ENCODE data around the gene VCP. TPM values are rescaled to one million over a fixed set of nuclear protein-coding genes. Genes with fewer than 3 reads are reported as not detected.

VCP gene
- total RNA-seq, 1 donor from 2014 or later = 250 TPM

DNA sequence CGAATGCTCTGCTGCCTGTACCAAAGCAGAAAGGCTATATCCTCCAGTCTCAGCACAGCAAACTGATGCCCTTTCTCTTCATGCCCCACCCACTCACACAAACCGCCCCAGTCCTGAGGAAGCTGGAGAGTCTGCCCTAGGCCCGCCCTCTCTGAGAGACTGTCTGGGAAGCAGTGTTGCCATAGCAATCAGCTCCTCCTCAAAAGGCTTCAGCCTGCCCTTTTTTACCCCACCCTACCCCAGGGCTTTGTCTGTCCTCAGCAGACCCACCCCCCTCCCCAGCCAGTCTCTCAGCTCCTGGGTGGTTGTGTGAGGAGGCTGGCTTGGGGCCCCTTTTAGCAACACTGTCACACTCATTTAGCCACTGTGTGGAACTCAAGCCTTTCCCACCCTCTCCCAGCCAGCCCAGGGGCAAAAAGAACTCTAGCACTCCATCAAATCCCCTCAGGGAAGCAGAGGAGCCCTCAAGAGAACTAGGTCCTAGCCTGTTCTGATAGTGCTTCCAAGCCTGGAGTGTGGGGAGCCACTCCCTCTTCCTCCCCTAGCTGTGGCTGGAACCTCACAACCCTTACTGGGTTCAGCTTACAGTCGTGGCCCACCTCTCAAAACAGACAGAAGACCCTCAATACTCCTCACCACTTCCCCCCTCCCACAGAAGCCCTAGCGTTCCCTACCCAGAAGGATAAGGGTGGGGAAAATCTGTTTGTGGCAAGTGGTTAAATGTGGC is 41.9 kb upstream of the VCP start:
- Histone ChIP-seq H3K27me3 (ENCODE audit: control insufficient read depth, insufficient read depth, low read length) (no peaks in the 10 kb centered on the region), H3K36me3 (ENCODE audit: control insufficient read depth, insufficient read depth, low read length) (no peaks in the 10 kb centered on the region), H3K4me3 (ENCODE audit: low read depth, low read length) (peak overlapping the region; percentile 76)
- peak; percentile 91 for DNase-seq (ENCODE audit: low read depth)
- TF ChIP-seq CTCF (IDR thresholded peaks at IDR 0.05; ENCODE audit: insufficient read depth, low read length, poor library complexity, severe bottlenecking) = no peak

DNA sequence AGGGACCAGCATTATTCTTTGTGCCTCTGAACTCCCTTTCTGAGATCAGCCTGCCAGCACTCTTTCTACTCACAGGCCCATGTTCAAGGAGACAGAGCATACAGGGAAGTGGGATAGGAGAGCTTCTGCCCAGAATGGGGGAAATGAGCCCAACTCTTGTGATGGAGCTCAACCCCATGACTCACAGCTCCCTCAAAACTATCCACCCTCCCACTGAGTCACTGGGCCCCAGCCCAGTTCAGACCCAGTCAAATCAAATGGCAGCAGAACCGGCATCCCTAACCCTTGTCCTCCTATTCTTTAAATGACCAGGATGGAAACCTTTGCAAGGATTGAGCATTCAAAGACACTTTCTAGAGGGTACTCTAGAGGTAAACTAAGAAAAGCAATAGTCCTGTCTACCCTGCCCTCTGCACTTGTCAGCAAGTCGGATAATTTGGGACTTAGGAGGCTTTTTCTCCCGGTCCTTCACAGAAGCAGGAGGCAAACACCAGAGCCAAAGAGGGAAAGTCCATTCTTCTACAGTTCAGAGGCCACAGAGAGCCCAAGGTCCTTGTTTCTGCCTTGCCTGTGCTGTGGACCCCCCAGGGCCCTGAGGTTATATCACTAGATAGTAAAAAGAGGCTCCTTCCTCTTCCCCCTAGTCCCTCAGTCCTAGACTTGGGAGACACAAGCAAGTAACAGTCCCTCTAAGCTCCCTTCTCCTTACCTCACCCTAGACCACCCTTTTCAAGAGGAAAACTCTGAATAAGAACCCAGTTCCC is 40.0 kb upstream of the VCP start:
- Histone ChIP-seq H3K4me3 (ENCODE audit: low read depth, low read length) (no peak overlapping the region), H3K27me3 (ENCODE audit: control insufficient read depth, insufficient read depth, low read length) (no peaks in the 10 kb centered on the region), H3K36me3 (ENCODE audit: control insufficient read depth, insufficient read depth, low read length) (no peaks in the 10 kb centered on the region)
- no peak for DNase-seq (ENCODE audit: low read depth)
- TF ChIP-seq CTCF (IDR thresholded peaks at IDR 0.05; ENCODE audit: insufficient read depth, low read length, poor library complexity, severe bottlenecking) = no peak

DNA sequence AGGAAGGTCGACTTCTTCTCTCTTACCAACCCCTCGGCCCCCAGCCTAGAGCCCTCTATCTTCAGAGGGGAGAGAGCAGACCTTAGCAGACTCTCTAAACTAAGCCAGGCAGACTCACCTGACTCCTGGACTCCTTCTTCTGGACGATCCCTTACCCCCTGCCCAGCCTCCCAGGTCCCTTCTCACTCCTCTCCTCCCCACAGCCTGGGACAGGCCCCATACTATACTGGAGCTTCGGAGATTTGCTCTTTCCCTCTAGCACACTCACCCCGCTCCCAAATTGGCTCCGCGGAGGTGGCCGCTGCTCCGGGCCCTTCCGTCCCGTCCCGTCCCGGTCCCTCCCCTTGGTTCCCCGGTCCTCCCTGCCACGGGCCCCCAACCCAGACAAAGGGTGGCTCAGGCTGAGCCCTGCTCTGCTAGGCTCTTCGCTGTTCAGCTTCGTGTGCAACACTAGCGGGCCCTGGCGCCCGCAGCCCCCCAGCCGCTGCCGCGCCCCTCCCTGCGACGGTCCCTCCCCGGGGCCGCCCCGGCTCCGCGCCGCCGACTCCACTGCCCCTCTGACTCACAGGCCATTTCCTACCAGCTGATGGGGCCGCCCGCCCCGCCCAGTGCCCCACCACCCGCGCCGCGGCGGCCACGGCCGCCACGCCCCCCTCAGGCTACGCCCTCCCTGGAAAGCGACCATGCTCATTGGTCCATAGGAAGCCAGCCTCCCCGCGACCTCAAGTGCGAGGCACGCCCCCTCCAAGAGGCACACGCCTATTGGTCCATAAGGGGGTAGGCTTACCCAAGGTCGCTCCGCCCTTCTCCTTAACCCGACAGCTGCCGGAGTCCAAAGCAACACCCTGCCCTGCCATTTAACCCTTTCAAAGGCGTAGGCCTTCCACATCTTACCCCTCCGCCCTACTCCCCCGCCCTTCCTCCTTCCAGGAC is 38.8 kb upstream of the VCP start:
- peak; percentile 94 for DNase-seq (ENCODE audit: low read depth)
- no peak for TF ChIP-seq CTCF (IDR thresholded peaks at IDR 0.05; ENCODE audit: insufficient read depth, low read length, poor library complexity, severe bottlenecking)
- H3K36me3 ChIP-seq (ENCODE audit: control insufficient read depth, insufficient read depth, low read length) = no peaks in the 10 kb centered on the region
- peak overlapping the region; percentile 85 for H3K4me3 ChIP-seq (ENCODE audit: low read depth, low read length)
- H3K27me3 ChIP-seq (ENCODE audit: control insufficient read depth, insufficient read depth, low read length) = no peaks in the 10 kb centered on the region

- no peaks in the 10 kb centered on the region for H3K27me3 ChIP-seq (ENCODE audit: control insufficient read depth, insufficient read depth, low read length)
- no peaks in the 10 kb centered on the region for H3K36me3 ChIP-seq (ENCODE audit: control insufficient read depth, insufficient read depth, low read length)
- DNase-seq (ENCODE audit: low read depth) = no peak
- H3K4me3 ChIP-seq (ENCODE audit: low read depth, low read length) = peak overlapping the region; percentile 85
- TF ChIP-seq CTCF (IDR thresholded peaks at IDR 0.05; ENCODE audit: insufficient read depth, low read length, poor library complexity, severe bottlenecking) = no peak
Observed at GRCh38 chr9:35110327-35110761, 37.9 kb upstream of the VCP start.

DNA sequence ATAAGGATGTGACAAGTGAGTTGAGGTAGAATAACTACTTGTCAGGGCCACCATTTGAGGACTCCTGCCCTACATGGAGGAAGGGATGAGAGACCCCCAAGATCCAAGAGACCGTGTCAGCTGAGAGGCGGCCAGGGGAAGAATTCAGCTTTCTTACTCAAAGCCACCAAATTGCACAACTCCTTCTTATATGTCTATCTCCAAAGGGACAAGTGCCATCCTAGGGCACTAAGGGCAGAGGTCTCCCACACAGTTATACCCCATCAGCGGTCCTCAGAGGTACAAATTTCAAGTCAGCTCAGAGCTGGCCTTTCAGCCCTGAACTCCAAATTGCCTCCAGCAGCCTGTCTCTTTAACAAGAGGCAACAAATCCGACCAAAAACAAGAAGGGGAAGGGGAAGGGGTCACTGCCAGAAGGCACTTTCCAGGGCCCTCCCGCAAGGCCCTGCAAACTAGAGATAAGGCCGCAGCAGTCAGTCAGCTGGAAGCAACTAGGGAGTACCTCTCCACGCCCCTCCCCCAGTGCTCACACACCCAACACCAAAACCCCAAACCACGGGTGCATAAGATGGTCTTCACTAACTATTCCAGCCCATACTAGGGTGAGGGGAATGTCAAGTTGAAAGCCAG is 36.6 kb upstream of the VCP start:
- DNase-seq (ENCODE audit: low read depth) = no peak
- TF ChIP-seq CTCF (IDR thresholded peaks at IDR 0.05; ENCODE audit: insufficient read depth, low read length, poor library complexity, severe bottlenecking) = no peak
- Histone ChIP-seq H3K36me3 (ENCODE audit: control insufficient read depth, insufficient read depth, low read length) (peaks cover 3% of the 10 kb centered on the region), H3K4me3 (ENCODE audit: low read depth, low read length) (no peak overlapping the region), H3K27me3 (ENCODE audit: control insufficient read depth, insufficient read depth, low read length) (no peaks in the 10 kb centered on the region)

All from kidney epithelial cell (primary cell).